ENCODE data around the gene FCRLB.

DNA sequence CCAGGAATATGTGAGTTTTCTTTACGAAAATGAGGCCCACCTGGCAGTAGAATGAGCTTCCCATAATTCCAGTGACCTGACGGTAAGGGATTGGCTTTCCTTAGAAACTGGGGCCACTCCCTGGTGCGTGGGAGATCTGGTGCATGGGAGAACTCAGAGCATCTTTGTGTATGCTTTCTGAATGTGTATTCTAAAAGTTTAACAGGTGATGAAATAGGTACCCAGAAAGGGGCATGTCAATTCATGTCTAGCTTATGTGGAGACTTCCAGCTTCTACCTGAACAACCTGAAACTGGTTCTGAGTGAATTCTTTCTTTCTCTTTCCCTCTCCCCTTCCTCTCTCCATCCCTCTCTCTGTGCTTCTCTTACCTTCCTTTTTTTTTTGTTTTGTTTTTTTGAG, 29.5 kb upstream of the FCRLB start:
- TF ChIP-seq, protein P1, sequence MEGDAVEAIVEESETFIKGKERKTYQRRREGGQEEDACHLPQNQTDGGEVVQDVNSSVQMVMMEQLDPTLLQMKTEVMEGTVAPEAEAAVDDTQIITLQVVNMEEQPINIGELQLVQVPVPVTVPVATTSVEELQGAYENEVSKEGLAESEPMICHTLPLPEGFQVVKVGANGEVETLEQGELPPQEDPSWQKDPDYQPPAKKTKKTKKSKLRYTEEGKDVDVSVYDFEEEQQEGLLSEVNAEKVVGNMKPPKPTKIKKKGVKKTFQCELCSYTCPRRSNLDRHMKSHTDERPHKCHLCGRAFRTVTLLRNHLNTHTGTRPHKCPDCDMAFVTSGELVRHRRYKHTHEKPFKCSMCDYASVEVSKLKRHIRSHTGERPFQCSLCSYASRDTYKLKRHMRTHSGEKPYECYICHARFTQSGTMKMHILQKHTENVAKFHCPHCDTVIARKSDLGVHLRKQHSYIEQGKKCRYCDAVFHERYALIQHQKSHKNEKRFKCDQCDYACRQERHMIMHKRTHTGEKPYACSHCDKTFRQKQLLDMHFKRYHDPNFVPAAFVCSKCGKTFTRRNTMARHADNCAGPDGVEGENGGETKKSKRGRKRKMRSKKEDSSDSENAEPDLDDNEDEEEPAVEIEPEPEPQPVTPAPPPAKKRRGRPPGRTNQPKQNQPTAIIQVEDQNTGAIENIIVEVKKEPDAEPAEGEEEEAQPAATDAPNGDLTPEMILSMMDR (conservative IDR thresholded peaks at IDR 0.05) = no peak
- TF ChIP-seq ZFX (IDR thresholded peaks at IDR 0.05) = no peak
